Endothelial cell (in vitro differentiated cells): ENCODE results near the gene INSIG2. TPM values are rescaled to one million over a fixed set of nuclear protein-coding genes. Genes with fewer than 3 reads are reported as not detected.

Experiments
- DNase-seq: peaks from one replicate; pipeline ENCODE4 v3.0.0; 2021; ENCODE audit warnings: low spot score
- H3K27ac Mint-ChIP-seq: one replicate; pipeline ENCODE4 v1.8.0; 2021; ENCODE audit warnings: mixed read lengths, inconsistent platforms; ENCODE audit not compliant: unreplicated experiment
- H3K27me3 Mint-ChIP-seq: one replicate; pipeline ENCODE4 v1.8.0; 2021; ENCODE audit warnings: mild to moderate bottlenecking, moderate library complexity, mixed read lengths, inconsistent platforms; ENCODE audit not compliant: unreplicated experiment
- H3K36me3 Mint-ChIP-seq: one replicate; pipeline ENCODE4 v1.8.0; 2021; ENCODE audit warnings: mild to moderate bottlenecking, low read depth, mixed read lengths, inconsistent platforms; ENCODE audit not compliant: unreplicated experiment
- H3K4me1 Mint-ChIP-seq: one replicate; pipeline ENCODE4 v1.8.0; 2021; ENCODE audit warnings: mild to moderate bottlenecking, mixed read lengths, inconsistent platforms; ENCODE audit not compliant: unreplicated experiment
- H3K4me3 Mint-ChIP-seq: one replicate; pipeline ENCODE4 v1.8.0; 2021; ENCODE audit warnings: mild to moderate bottlenecking, mixed read lengths, inconsistent platforms; ENCODE audit not compliant: unreplicated experiment
- H3K9me3 Mint-ChIP-seq: one replicate; pipeline ENCODE4 v1.8.0; 2021; ENCODE audit warnings: mixed read lengths, inconsistent platforms; ENCODE audit not compliant: unreplicated experiment
- total RNA-seq: library from RNA; stranded (reverse); fragmentation: NEBNext Ultra II Directional; extraction: Animal tissue kit (Norgen Biotek cat#: 25700); gene quantifications from one replicate; pipeline ENCODE4 v1.2.1, GENCODE V29; 2021; ENCODE audit not compliant: unreplicated experiment
- TF ChIP-seq, protein P1 (sequence below): fragments of 200-600 bp; sonication (generic); IDR thresholded peaks from one replicate; pipeline ENCODE4 v1.5.0; 2021; ENCODE audit warnings: antibody characterized with exemption; ENCODE audit not compliant: unreplicated experiment

The INSIG2 gene
- total RNA-seq, 1 donor from 2014 or later, result 21.2 TPM

GRCh38 chr2:118049816-118050140 lies 38.5 kb upstream of the INSIG2 start:
- no peak for DNase-seq
- H3K27ac Mint-ChIP-seq, result no peak overlapping the region
- no peaks in the 10 kb centered on the region for H3K27me3 Mint-ChIP-seq
- TF ChIP-seq, protein P1, sequence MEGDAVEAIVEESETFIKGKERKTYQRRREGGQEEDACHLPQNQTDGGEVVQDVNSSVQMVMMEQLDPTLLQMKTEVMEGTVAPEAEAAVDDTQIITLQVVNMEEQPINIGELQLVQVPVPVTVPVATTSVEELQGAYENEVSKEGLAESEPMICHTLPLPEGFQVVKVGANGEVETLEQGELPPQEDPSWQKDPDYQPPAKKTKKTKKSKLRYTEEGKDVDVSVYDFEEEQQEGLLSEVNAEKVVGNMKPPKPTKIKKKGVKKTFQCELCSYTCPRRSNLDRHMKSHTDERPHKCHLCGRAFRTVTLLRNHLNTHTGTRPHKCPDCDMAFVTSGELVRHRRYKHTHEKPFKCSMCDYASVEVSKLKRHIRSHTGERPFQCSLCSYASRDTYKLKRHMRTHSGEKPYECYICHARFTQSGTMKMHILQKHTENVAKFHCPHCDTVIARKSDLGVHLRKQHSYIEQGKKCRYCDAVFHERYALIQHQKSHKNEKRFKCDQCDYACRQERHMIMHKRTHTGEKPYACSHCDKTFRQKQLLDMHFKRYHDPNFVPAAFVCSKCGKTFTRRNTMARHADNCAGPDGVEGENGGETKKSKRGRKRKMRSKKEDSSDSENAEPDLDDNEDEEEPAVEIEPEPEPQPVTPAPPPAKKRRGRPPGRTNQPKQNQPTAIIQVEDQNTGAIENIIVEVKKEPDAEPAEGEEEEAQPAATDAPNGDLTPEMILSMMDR, result no peak
- no peaks in the 10 kb centered on the region for H3K9me3 Mint-ChIP-seq
- no peak overlapping the region for H3K4me3 Mint-ChIP-seq
- no peaks in the 10 kb centered on the region for H3K36me3 Mint-ChIP-seq
- no peaks in the 10 kb centered on the region for H3K4me1 Mint-ChIP-seq

- Mint-ChIP-seq H3K4me1 (no peaks in the 10 kb centered on the region), H3K9me3 (no peaks in the 10 kb centered on the region), H3K27ac (no peak overlapping the region), H3K4me3 (no peak overlapping the region), H3K36me3 (no peaks in the 10 kb centered on the region), H3K27me3 (no peaks in the 10 kb centered on the region)
- DNase-seq, result no peak
- TF ChIP-seq, protein P1, result no peak
Observed at GRCh38 chr2:118050386-118050785, 37.9 kb upstream of the INSIG2 start.

GRCh38 chr2:118050974-118051373 lies 37.3 kb upstream of the INSIG2 start:
- no peak for DNase-seq
- Mint-ChIP-seq H3K36me3 (no peaks in the 10 kb centered on the region), H3K9me3 (no peaks in the 10 kb centered on the region), H3K4me3 (no peak overlapping the region), H3K4me1 (no peaks in the 10 kb centered on the region), H3K27ac (no peak overlapping the region), H3K27me3 (no peaks in the 10 kb centered on the region)
- TF ChIP-seq, protein P1, result no peak

DNA sequence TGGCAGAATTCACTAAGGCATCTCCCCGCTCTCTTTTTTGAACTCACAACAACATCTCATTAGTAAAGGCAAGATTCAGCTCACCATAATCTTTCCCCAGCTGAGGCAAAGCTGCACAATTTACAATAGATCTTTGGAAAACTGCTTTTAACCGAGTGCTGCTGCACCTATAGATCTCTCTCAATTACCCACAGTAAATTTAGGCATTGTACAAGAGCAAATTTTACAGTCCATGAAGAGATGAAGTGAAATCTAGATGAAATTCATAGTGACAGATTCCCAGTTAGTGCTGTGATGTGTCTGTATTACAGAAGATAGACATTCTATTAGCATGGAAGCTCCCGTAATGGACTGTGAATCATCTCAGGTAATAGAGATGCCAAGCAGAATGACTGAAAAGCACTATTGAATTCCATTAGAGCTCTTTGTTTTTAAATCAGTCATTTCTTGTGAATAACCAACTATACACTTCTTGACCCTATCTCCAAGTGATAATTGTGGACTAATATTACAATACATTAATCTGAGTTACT lies 36.4 kb upstream of the INSIG2 start:
- H3K27ac Mint-ChIP-seq, result no peak overlapping the region
- no peaks in the 10 kb centered on the region for H3K36me3 Mint-ChIP-seq
- no peak for DNase-seq
- no peaks in the 10 kb centered on the region for H3K27me3 Mint-ChIP-seq
- TF ChIP-seq, protein P1, result no peak
- H3K9me3 Mint-ChIP-seq, result no peaks in the 10 kb centered on the region
- H3K4me3 Mint-ChIP-seq, result no peak overlapping the region
- H3K4me1 Mint-ChIP-seq, result no peaks in the 10 kb centered on the region

DNA sequence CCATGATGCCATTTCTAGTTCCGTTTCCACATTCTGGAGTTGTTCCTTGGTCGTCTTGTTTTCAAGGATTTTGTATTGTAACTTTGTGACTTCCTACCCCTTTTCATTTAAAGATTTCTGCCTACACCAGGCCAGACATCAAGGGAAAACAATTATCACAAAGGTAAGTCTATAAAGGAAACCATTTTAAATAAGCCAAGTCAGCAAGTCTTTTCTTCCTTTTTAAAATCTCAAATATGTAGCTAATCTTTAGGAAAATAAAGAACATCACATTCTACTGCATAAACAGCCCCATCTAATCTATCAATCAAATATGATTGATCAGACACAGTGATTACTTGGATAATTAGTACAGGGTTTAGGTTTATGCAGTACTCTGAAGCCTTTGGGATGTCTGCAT lies 35.8 kb upstream of the INSIG2 start:
- no peaks in the 10 kb centered on the region for H3K27me3 Mint-ChIP-seq

More for the DNA sequence above, 35.8 kb upstream of the INSIG2 start:
- no peaks in the 10 kb centered on the region for H3K9me3 Mint-ChIP-seq
- H3K4me1 Mint-ChIP-seq, result no peaks in the 10 kb centered on the region
- no peak for DNase-seq
- no peak overlapping the region for H3K4me3 Mint-ChIP-seq
- no peaks in the 10 kb centered on the region for H3K36me3 Mint-ChIP-seq
- TF ChIP-seq, protein P1, result no peak
- H3K27ac Mint-ChIP-seq, result no peak overlapping the region
